ENCODE data around the gene GDPD3.

Gene GDPD3

GRCh38 chr16:30084096-30084815 is 29.1 kb downstream of the GDPD3 start:
- FAIRE-seq, result no peak
- no peak for DNase-seq (ENCODE audit: extremely low spot score, insufficient read length, low read depth)

GRCh38 chr16:30083216-30084055 is 29.9 kb downstream of the GDPD3 start:
- FAIRE-seq (no peak), DNase-seq (ENCODE audit: extremely low spot score, insufficient read length, low read depth) (no peak)

DNA sequence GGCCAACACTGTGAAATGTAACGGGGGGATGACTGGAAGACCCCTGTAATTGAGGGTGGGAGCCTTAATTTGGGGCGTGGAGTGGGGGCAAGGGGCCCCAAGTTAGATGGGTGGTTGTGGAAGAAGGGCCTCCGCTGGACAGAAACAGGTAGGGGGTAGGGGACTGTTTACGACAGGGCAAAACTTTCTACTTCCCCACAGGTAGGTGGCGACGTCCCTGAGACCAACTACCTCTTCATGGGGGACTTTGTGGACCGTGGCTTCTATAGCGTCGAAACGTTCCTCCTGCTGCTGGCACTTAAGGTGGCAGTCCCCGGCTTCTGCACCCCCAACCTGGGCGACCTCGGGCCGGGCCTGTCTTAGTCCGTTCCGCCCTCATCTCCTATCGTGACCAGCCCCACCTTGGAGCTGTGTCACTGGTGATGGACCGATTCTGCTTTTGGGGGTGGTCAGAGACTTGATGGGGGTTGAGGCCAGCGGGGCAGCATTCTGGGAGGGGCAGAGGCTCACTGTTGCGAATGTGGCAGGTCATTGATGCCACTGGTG is 30.7 kb downstream of the GDPD3 start:
- DNase-seq (ENCODE audit: extremely low spot score, insufficient read length, low read depth) (no peak), FAIRE-seq (no peak)

- DNase-seq (ENCODE audit: extremely low spot score, insufficient read length, low read depth) (no peak), FAIRE-seq (no peak)
These were observed 33.9 kb downstream of the GDPD3 start for GRCh38 chr16:30079480-30079879.

DNA sequence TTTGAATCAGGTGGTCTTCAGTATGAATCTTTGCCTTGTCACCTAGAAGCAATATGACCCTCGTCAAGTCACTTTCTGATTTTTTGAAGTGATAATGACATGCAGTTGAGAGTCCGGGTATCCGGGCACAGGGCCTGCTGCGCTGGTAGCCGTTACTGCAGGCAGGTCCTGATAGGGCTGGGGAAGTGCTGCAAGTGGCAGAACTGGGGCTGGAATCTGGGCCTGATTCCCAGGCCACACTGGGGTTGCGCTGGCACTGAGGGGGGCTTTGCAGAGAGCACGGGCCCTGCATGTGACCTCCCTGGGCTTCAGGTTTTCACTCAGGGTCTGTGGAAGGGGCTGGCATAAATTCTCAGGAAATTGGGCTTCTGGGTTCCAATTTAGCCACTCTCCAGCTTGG is 34.6 kb downstream of the GDPD3 start:
- no peak for DNase-seq (ENCODE audit: extremely low spot score, insufficient read length, low read depth)
- no peak for FAIRE-seq

- DNase-seq (ENCODE audit: extremely low spot score, insufficient read length, low read depth) (no peak), FAIRE-seq (no peak)
These were observed 35.7 kb downstream of the GDPD3 start for GRCh38 chr16:30077656-30078055.

- FAIRE-seq (no peak), DNase-seq (ENCODE audit: extremely low spot score, insufficient read length, low read depth) (no peak)
These were observed 37.0 kb downstream of the GDPD3 start for GRCh38 chr16:30076276-30076791.

GRCh38 chr16:30075503-30076275 is 37.6 kb downstream of the GDPD3 start, which contains the start of gene PPP4C:
Gene PPP4C, plus strand, starts transcription at chr16:30075994. Its CDS starts 384 bp downstream, at chr16:30076378.
- DNase-seq (ENCODE audit: extremely low spot score, insufficient read length, low read depth) (peak; percentile 95), FAIRE-seq (peak; percentile 72)

DNA sequence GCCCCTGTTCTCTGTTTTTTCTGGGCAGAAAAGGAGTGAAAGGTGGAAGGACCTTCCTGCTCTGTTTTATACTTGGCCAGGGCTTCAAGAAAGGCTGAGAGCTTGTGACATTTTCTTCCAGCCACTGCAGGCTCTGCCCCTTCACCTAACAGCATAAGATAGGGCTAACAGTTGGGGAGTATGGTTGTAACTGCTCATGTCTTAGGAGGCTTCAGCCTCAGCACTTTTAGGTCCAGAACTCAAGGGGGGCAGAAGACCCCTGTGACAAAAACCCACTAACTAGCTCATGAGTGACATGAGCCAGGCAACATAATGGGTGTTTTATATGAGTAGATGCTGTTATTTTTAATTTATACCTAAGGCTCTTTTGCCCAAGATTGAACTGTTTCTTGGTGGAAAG is 42.8 kb downstream of the GDPD3 start:
- no peak for DNase-seq (ENCODE audit: extremely low spot score, insufficient read length, low read depth)
- no peak for FAIRE-seq

- FAIRE-seq (no peak), DNase-seq (ENCODE audit: extremely low spot score, insufficient read length, low read depth) (no peak)
These were observed 43.5 kb downstream of the GDPD3 start for GRCh38 chr16:30069611-30070462.

DNA sequence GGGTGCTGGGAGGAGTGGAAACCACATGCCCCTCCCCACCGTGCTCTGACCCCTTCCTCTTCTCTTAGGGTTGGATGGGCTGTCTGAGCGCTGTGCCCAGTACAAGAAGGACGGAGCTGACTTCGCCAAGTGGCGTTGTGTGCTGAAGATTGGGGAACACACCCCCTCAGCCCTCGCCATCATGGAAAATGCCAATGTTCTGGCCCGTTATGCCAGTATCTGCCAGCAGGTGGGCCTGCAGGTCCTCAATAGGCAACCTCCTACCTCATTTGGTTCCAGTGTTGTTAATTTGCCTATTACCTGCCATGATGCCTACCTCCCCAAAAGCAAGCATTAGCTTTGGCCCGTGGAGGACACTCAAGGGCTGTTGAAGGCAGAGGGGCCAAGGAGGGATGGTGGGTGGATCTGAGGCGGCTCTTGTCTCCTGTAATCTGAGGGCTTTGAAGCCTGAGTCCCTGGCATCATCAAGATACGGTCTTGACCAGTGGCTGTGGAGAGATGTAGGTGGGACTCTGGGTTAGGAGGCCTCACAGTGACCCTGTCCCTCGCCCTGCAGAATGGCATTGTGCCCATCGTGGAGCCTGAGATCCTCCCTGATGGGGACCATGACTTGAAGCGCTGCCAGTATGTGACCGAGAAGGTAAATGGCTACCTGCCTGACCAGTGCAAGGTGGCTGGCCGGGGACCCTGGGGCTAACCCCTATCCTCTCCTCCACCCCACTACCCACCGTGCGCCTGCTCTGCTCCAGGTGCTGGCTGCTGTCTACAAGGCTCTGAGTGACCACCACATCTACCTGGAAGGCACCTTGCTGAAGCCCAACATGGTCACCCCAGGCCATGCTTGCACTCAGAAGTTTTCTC is 44.4 kb downstream of the GDPD3 start:
- DNase-seq (ENCODE audit: extremely low spot score, insufficient read length, low read depth), result no peak

GRCh38 chr16:30068333-30068732 is 45.0 kb downstream of the GDPD3 start:
- DNase-seq (ENCODE audit: extremely low spot score, insufficient read length, low read depth) (no peak), FAIRE-seq (no peak)

More for the DNA sequence above, 44.4 kb downstream of the GDPD3 start:
- FAIRE-seq, result no peak

DNA sequence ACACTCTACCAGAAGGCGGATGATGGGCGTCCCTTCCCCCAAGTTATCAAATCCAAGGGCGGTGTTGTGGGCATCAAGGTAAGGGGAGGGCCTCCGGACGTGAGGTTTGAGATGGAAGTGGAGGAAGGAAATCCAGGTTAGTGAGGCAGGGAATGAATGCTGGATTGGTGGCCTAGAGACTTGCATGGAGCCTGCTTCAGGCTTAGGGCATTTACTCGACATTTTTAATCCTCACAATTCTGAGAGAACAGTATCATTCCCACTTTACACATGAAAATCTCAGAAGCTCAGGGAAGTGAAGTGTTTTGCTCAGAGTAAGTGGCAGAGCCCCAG is 45.8 kb downstream of the GDPD3 start:
- DNase-seq (ENCODE audit: extremely low spot score, insufficient read length, low read depth), result no peak

GRCh38 chr16:30066761-30067583 is 46.4 kb downstream of the GDPD3 start:
- no peak for FAIRE-seq
- no peak for DNase-seq (ENCODE audit: extremely low spot score, insufficient read length, low read depth)

More for the DNA sequence above, 45.8 kb downstream of the GDPD3 start:
- FAIRE-seq, result no peak

DNA sequence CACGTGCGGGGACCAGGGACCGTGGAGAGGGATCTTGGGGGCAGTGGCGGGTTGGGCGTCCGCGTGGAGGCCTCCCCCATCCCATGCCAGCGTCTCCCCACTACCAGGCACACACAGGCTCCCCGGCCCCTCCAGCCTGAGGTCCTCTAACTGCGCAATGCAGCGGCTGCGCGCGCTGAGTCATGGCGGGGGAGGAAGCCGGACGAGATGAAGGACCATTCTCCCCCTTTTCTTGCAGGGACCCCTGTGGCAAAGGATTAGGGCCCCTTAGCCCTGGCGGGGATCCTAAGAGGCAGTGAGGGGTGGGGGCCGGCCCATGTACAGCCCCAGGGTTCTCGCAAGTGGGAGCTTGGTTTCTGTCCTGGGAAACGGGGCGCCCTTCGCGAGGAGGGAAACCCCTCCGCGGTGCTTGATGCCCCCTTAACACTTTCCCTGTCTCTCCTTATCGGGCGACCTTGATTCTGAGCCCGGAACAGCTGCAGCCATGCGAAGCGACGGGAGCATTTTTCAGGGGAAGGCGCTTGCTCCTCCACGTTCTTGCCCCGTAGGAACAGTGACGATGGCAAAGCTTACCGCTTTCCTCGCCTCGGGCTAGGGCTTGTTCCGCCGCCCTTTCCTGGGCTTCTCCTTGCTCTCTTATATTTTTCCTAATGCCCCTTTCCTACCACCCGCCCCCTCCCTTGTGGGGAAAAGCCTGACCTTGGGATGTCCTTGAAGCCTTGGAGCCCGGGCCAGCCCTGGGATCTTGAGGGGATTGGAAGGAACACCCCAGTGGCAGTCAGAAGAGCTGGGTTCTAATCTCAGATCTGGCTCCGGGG is 47.2 kb downstream of the GDPD3 start:
- DNase-seq (ENCODE audit: extremely low spot score, insufficient read length, low read depth) (no peak), FAIRE-seq (no peak)

DNA sequence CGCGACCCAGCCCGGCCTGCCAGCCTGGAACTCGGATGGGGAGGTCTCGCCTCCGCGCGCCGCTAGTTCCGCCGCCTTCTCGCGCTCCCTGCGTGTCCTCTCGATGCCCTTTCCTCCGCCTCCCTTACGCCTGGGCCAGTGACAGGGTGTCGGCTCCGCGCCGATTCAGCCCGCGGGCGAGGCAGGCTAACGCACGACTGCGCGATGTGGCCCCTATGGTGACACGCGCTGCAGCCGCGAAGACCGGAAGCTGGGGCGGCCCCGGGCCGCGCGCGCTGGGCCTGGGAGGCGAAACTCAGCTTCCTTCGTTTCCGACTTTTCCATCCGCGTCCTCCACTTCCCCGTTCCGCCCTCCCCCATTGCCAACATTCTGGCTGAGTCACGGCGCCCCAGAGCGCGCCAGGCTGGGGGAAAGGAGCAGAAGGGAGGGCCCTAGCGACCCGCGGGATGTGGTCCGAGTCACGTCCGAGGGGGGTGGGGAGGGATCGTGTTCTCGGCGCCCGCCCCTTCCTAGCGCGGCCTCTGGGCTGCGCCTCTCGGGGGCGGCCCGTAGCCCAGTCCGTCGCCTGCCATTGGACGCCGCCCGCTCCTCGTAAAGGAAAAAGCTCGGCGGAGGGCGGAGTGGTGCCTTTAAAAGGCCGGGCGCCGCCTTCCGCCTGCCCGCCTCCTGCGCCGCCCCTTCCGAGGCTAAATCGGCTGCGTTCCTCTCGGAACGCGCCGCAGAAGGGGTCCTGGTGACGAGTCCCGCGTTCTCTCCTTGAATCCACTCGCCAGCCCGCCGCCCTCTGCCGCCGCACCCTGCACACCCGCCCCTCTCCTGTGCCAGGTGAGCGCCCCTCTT is 48.0 kb downstream of the GDPD3 start, which contains the start of gene ALDOA:
ALDOA (plus strand) TSS at position 659 of the 841 bp plus-strand sequence. CDS start 1,138 bp downstream, outside the sequence.
- peak; percentile 91 for DNase-seq (ENCODE audit: extremely low spot score, insufficient read length, low read depth)
- peak; percentile 85 for FAIRE-seq

Data from GM18507 (cell line).